ENCODE data around the gene SLC44A3.
"Not testable (repeated sequence)": the region's sequence is repeated elsewhere in the genome, so short reads cannot be mapped to it uniquely, and the experiment has no call there.

Gene SLC44A3

GRCh38 chr1:94922761-94923331 is 102.7 kb downstream of the SLC44A3 start:
- DNase-seq (ENCODE audit: low read depth): peak; percentile 37
- H3K4me3 ChIP-seq (ENCODE audit: low read depth, low read length): peak overlapping the region; percentile 91

DNA sequence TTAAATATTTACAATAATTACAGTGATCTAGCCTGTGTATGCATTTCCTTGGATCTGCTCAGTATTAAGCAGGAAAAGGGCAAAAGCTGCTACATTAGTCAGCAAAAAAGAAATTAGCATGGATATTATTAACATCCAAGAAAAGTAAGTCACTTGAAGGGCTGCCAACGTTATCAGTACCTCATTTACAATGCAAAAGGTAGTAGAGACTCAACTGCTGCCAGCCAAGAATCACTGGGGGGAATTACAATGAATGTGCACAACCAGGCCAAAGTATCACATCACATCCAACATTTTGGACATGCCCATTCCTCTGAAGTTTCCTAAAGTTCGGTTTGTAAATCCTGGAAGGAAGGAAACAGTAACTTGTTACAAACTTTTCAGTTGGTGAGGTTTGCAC is 104.8 kb downstream of the SLC44A3 start:
- H3K4me3 ChIP-seq (ENCODE audit: low read depth, low read length): peak overlapping the region; percentile 91

GRCh38 chr1:94925561-94926125 is 105.5 kb downstream of the SLC44A3 start:
- H3K4me3 ChIP-seq (ENCODE audit: low read depth, low read length): peak overlapping the region; percentile 91
- DNase-seq (ENCODE audit: low read depth): peak; percentile 58

More for the DNA sequence above, 104.8 kb downstream of the SLC44A3 start:
- DNase-seq (ENCODE audit: low read depth): no peak

DNA sequence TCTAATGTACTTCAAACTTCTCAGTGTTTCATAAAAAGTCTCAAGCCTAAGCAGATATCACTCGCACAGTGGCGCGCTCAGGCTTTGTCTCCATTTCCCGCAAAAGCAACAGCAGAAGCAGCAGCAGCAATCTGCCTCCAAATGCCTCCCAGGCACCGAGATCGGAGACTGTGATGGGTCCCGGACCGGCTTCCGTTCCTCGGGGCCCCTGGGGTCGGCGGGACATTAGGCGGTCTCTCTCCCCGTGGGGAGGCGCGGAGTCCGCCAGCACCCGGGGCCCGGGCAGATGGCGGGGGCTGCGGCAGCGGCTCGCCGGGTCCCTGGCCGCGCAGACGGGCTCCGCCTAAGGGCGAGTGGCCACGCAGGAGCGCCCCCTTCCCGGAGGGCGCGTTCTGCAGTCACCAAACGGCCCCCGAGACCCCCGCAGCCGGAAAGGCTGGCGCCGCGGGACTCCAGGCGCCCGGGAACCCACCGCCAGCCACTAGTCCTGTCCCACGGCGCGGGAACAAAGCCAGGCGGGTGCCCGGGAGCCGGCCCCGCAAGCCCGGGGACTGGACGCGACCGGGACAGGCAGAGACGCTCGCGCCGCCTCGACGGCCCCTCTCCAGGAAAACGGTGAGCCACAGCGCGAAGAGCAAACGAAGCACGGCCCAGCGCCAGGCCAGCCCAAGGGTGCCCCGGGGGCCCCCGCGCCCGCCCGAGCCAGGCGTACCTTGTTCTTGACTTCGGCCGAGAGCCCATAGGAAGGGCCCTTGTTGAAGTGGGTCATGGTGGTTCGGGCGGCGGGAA is 106.2 kb downstream of the SLC44A3 start:
- DNase-seq (ENCODE audit: low read depth): no peak
- H3K4me3 ChIP-seq (ENCODE audit: low read depth, low read length): peak overlapping the region; percentile 91

GRCh38 chr1:94926915-94927404 is 106.8 kb downstream of the SLC44A3 start, which contains the start of gene CNN3:
TSS of gene CNN3 (minus strand) at chr1:94927110. CDS start at chr1:94926894, 216 bp downstream.
- H3K4me3 ChIP-seq (ENCODE audit: low read depth, low read length): peak within 1 kb of the TSS; percentile 91
- peak; percentile 80 for DNase-seq (ENCODE audit: low read depth)

- DNase-seq (ENCODE audit: low read depth): no peak
- peak overlapping the region; percentile 91 for H3K4me3 ChIP-seq (ENCODE audit: low read depth, low read length)
Observed at GRCh38 chr1:94927405-94928175, 107.4 kb downstream of the SLC44A3 start.

DNA sequence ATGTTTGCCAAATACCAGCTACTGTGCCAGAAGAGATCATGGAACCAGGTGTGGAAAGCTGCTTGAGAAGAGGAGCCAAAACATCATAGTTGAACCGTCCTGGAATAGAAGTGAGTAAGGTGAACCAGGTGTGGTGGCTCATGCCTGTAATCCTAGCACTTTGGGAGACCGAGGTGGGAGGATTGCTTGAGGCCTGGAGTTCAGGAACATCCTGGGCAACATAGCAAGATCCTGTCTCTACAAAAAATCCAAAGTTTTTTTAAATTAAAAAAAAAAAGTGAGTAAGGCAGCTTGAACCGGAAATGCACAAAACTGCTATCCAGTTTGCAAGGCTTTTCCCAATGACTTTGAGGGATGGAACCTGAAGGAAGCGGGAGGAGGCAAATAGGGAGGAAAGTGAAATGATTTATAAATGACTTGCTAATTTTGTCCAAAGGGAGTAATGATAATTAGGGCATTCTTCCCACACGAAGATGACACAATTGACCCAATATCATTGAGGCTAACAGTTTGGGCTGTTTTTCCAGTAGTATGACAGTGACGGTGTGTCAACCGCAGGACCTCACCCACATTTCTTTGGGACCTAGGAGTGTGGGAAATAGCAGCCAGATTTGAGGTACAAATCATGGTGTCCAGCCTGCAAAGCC is 108.3 kb downstream of the SLC44A3 start:
- H3K4me3 ChIP-seq (ENCODE audit: low read depth, low read length): peak overlapping the region; percentile 91
- no peak for DNase-seq (ENCODE audit: low read depth)

GRCh38 chr1:94929351-94930217 is 109.4 kb downstream of the SLC44A3 start:
- DNase-seq (ENCODE audit: low read depth): no peak
- peak overlapping the region; percentile 20 for H3K4me3 ChIP-seq (ENCODE audit: low read depth, low read length)

DNA sequence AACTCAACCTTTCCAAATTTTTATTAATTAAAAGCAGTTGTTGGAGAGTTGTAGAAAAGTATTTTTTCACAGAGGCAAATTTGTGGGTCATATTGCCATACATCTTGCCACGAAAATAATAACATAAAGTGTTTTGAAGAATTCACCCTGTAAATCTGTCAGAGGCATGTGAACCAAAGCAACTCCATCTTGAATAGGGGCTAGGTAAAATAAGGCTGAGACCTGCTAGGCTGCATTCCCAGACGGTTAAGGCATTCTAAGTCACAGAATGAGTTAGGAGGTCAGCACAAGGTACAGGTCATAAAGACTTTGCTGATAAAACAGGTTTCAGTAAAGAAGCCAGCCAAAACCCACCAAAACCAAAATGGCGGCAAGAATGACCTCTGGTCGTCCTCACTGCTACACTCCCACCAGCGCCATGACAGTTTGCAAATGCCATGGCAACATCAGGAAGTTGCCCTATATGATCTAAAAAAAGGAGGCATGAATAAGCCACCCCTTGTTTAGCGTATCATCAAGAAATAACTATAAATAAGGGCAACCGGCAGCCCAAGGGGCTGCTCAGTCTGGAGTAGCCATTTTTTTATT is 111.2 kb downstream of the SLC44A3 start:
- H3K4me3 ChIP-seq (ENCODE audit: low read depth, low read length): no peak overlapping the region
- DNase-seq (ENCODE audit: low read depth): no peak

- DNase-seq (ENCODE audit: low read depth): no peak
- no peak overlapping the region for H3K4me3 ChIP-seq (ENCODE audit: low read depth, low read length)
Observed at GRCh38 chr1:94934551-94934950, 114.4 kb downstream of the SLC44A3 start.

DNA sequence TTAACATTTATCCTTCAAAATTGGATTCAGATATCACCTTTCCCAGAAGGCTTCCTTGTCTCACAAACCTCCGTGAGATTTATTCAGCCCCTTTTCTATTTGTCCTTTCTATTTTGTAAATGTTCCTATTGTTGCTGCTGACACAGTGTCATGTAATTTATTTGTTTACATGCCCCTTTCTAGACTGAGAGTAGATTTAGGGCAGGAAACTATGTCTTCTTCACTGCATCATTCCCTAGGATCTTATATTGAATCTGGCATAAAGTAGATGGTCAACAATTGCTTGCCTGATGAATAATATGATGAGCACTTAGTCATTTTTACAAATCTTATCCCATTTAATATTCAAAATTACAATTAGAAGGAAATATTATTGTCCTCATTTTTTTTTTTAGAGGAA is 114.9 kb downstream of the SLC44A3 start:
- DNase-seq (ENCODE audit: low read depth): no peak
- H3K4me3 ChIP-seq (ENCODE audit: low read depth, low read length): no peak overlapping the region

DNA sequence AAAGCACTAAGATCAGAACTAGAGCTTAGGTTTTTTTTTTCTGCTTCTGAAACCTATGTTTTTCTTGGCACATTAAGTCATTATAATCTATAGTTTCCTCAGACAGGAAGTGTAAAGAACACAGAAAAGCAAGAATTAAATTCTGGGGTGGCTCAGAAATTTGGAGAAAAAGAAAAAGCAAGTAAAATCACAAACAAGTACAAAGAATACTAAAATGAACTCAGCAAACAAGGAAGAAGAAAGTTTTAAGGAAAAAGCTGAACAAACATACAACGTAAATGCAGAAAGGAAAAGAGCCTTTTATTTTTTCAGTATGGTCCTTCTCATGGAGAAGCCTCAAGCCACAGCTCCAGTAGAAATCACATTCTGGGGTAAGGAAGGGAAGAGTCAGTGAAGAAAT is 115.3 kb downstream of the SLC44A3 start:
- H3K4me3 ChIP-seq (ENCODE audit: low read depth, low read length): no peak overlapping the region
- no peak for DNase-seq (ENCODE audit: low read depth)

GRCh38 chr1:94936861-94937620 is 116.9 kb downstream of the SLC44A3 start:
- no peak for DNase-seq (ENCODE audit: low read depth)
- no peak overlapping the region for H3K4me3 ChIP-seq (ENCODE audit: low read depth, low read length)

GRCh38 chr1:94937820-94938219 is 117.7 kb downstream of the SLC44A3 start:
- no peak overlapping the region for H3K4me3 ChIP-seq (ENCODE audit: low read depth, low read length)
- DNase-seq (ENCODE audit: low read depth): no peak

- no peak overlapping the region for H3K4me3 ChIP-seq (ENCODE audit: low read depth, low read length)
- no peak for DNase-seq (ENCODE audit: low read depth)
Observed at GRCh38 chr1:94940738-94941137, 120.6 kb downstream of the SLC44A3 start.

- not testable (repeated sequence) for H3K4me3 ChIP-seq (ENCODE audit: low read depth, low read length); DNase-seq (ENCODE audit: low read depth)
Observed at GRCh38 chr1:94941480-94941879, 121.3 kb downstream of the SLC44A3 start.

Measured in skeletal muscle cell (primary cell).